Measurements from ENCODE around the gene KLF4.

Gene KLF4

DNA sequence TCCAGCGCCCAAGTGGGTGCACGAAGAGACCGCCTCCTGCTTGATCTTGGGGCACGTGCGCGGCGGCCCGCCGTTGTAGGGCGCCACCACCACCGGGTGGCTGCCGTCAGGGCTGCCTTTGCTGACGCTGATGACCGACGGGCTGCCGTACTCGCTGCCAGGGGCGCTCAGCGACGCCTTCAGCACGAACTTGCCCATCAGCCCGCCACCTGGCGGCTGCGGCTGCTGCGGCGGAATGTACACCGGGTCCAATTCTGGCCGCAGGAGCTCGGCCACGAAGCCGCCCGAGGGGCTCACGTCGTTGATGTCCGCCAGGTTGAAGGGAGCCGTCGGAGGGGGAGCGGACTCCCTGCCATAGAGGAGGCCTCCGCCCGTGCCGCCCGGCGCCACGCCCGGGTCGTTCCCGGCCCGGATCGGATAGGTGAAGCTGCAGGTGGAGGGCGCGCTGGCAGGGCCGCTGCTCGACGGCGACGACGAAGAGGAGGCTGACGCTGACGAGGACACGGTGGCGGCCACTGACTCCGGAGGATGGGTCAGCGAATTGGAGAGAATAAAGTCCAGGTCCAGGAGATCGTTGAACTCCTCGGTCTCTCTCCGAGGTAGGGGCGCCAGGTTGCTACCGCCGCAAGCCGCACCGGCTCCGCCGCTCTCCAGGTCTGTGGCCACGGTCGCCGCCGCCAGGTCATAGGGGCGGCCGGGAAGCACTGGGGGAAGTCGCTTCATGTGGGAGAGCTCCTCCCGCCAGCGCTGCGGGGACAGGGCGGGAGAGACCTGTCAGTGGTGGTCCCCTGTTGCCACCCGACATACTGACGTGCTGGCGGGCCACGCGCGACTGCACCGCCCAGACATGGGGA is 1.8 kb downstream of the KLF4 start:
- no peak for DNase-seq (ENCODE audit: low spot score)

DNA sequence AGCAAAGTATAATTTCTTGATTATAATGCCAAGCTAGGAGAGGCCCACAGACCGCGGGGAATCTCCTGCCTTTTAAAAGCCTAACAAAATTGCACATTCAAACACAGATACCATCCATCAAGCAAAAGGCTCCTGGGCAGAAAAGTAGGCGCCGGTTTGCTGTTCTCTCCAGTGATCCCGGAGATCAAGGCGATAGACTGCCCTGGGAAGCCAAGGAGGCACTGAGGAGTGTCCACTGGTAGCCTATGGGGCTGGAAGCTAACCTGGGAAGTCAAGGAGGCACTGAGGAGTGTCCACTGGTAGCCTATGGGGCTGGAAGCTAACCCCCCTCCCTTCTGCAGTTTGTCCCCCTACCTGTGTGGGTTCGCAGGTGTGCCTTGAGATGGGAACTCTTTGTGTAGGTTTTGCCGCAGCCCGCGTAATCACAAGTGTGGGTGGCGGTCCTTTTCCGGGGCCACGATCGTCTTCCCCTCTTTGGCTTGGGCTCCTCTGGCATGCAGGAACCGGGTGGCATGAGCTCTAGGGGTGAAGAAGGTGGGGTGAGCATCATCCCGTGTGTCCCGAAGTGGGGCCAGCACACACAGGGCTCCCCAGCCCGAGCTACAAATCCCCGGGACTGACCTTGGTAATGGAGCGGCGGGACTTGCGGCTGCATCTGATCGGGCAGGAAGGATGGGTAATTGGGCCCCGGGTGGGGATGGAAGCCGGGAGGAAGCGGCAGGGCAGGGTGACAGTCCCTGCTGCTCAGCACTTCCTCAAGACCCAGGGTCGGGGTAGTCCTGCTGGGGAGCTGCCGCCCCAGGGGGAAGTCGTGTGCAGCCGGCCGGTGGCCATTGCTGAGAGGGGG is 2.7 kb downstream of the KLF4 start:
- DNase-seq (ENCODE audit: low spot score): no peak

DNA sequence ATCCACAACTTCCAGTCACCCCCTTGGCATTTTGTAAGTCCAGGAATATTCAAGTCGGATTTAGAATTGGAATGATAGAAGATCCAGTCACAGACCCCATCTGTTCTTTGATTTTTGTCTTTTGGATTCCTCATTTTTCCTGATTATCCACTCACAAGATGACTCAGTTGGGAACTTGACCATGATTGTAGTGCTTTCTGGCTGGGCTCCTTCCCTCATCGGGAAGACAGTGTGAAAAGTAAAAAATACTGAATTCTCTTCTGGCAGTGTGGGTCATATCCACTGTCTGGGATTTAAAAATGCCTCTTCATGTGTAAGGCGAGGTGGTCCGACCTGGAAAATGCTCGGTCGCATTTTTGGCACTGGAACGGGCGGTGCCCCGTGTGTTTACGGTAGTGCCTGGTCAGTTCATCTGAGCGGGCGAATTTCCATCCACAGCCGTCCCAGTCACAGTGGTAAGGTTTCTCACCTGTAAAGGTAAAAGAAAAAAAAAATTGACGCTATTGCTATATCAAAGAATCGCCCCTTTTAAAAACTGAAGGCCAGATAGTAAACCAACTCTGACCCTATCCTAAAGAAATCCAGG is 4.0 kb downstream of the KLF4 start:
- DNase-seq (ENCODE audit: low spot score): no peak

DNA sequence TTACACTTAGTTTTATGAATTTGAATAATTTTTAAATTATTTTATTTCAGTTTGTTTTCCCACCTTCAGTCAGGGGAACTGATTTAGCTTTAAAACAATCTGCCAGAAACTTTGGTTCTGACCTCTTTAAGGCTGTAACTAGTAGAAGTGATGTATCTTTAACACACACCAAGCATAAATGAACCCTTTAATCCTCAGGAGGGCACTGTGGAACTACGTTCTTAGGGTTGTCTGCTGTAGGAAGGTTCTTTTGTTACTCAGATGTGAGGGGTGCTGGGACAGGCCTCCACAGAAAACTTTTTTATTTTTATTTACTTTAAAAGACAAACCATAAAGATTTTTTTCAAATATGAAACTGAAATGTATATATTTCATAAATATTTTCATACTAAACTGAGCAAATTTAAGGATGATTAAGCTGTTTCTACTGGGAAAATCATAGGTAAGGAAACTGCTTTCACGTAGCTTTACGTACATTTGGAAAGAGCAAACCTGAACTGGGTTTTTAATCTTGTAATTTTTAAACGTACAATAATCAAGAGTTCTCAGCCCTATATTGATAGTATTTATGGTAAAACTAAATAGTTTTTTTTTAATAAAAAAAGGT is 5.3 kb downstream of the KLF4 start:
- peak; percentile 63 for DNase-seq (ENCODE audit: low spot score)

DNA sequence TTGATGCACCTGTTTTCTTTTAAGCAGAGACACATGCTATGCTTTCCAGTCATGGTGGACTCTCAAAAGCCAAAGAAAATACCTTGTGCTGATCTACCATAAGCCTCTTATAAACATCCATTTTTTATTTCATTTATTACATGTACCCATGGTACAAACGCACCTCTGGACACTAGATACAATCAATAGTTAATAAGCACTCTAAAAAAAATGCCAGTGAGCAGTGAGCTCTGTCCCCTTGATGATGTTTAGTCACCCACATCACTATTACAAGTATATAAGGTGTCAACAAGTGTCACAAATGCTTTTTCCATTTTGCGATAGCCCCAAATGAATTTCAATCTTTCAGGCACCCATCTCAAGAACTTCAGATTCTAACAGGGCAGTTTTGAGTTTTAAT is 5.9 kb downstream of the KLF4 start:
- no peak for DNase-seq (ENCODE audit: low spot score)

DNA sequence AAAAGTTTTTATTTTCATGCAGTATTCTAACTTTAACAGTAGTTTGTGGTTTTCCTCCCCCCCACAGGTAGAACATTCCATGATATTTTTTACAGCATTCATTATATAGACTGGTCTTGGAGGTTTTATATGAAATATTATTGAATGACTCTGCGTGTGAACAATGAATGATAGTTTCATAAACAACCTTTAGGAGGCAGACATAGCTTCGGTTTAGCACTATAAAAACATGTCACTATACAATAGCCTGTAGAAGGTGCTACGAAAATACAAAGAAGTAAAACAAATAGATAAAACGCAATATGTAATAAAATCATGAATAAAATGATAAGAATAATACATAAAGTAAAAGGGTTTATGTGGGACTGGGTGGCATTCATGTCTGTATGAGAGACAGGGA is 8.5 kb downstream of the KLF4 start:
- no peak for DNase-seq (ENCODE audit: low spot score)

DNA sequence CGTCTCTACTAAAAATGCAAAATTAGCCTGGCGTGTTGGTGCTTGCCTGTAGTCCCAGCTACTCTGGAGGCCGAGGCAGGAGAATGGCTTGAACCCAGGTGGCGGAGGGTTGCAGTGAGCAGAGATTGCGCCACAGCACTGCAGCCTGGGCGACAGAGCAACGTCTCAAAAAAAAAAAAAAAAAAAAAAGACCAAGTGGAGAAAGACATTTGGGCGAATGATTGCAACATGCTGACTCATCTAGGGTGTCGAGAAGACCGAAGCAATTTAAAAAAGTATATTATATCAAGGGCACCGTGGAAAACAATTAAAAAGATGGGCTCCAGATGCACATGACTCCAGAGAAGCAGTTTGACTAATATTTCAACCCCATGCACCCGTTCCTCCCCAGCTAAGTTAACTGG is 9.2 kb downstream of the KLF4 start:
- DNase-seq (ENCODE audit: low spot score): no peak

DNA sequence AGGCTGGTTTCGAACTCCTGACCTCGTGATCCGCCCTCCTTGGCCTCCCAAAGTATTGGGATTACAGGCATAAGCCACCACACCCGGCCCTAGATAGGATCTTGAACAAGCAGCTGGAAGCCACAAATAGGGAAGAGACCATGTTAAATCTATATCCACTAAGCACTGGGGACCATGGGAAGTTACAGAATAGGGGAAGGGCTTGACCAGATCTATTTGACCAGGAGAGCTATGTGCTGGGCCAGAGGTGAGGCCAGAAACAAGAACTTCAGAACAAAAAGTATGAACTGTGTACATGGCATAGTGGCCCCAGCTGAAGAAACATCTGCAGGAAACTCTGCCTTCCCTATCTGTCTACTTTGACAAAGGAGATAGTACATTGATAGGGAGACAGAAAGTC is 10.8 kb downstream of the KLF4 start:
- no peak for DNase-seq (ENCODE audit: low spot score)

GRCh38 chr9:107474124-107474523 is 15.4 kb downstream of the KLF4 start:
- no peak for DNase-seq (ENCODE audit: low spot score)

DNA sequence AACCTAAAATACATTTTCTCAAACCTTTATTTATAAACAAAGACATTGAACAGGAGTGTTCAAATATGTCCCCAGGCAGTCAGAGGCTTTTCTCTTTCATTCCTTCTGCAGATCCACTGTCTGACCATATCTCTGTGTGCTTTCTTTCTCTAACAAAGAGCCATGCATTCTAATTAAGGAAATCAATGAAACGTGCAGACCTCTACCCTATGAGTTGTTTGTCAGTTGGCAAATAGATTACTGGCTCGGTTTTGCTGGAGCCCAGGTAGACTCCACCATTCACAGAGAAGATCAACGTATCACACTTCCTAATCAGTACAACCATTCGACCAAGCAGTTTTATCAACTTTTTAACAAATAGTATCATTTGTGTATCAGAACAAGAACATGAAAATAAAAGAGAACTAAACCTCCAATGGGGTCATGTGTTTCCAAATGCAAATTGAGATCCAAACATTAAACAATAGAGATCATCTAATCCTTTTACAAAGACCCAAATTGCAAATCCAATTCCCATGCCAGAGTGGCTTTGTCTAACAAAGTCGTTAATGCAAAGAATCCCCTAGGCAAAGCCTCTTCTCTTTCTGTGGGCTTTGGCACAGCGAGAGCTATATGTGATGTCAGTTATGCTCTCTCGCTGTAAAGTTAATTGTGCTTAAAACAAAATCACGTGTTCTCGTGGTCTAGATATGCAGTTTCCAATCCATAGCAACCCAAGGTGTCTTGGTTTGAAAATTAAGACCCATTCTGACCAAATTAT is 16.8 kb downstream of the KLF4 start:
- DNase-seq (ENCODE audit: low spot score): no peak

- DNase-seq (ENCODE audit: low spot score): no peak
These were observed 18.0 kb downstream of the KLF4 start for GRCh38 chr9:107471552-107471951.

DNA sequence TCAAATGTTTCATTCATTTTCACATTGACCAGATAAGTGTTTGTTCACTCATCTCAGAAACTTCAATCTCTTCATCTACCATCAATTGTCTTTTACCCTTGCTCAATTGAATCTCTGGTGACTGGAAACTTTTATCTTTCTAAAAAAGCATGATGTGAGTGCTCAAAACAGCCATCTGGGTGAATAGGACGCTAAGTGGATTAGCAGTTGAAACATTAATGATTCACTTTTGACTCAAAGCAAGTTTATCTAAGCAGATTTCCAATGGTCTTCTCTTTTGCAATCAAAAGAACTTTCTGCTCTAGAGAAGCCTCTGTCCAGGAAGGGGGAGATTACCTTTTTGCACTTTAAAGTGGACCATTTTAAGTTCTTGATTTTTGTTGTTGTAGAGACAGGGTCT is 22.2 kb downstream of the KLF4 start:
- no peak for DNase-seq (ENCODE audit: low spot score)

GRCh38 chr9:107466826-107467225 is 22.7 kb downstream of the KLF4 start:
- DNase-seq (ENCODE audit: low spot score): no peak

- peak; percentile 35 for DNase-seq (ENCODE audit: low spot score)
These were observed 23.8 kb downstream of the KLF4 start for GRCh38 chr9:107465467-107466451.

GRCh38 chr9:107464516-107464915 is 25.1 kb downstream of the KLF4 start:
- no peak for DNase-seq (ENCODE audit: low spot score)

DNA sequence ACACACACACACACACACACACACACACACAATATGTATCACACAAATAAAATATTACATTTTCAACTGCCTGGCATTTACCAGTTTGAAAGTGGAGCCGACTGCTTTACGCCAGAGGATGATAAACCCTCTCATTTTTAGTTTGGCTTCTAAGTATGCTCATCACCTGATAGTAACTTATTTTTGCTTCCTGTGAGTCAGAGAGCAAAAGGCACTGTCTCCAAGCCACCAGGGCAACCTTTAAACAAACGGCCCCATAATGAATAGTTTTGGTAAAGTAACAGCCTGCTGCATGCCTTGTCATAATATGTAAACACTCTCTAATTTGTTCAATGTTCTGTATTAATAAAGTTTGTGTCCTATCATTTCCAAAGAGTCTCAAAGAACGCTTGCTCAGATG is 26.9 kb downstream of the KLF4 start:
- DNase-seq (ENCODE audit: low spot score): no peak

DNA sequence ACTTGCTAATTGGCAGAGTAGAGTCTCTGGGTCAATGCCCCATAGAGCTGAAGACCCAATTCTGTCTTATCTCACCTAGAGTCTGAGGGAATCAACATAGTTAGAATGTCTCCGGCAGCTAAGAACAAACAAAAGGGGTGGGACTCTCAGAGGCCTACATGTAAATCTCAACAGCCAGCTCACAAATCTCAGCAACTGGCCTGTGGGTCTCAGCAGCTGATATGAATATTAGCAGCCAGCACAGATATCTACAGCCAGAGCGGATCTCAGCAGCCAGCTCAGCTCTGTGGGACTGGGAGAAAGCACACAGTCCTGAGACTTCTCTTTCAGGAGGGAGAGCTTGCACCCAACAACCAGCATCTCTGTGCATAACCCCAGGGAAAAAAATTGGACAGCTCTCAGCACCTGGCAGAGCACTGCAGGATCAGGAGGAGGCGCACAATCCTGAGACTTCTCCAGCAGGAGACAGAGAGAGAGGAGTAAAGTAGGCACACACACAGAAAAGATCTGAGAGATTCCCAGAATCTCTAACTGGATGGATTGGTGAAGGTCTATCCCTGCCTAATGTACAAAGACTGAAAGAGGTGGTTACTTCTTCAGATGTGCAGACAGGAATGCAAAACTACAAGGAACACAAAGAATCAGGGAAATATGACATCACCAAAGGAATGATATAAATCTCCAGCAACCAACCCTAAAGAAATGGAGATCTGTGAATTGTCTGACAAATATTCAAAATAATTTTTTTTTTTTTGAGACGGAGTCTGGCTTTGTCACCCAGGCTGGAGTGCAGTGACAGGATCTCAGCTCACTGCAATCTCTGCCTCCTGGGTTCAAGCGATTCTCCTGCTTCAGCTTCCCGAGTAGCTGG is 29.2 kb downstream of the KLF4 start:
- DNase-seq (ENCODE audit: low spot score): no peak

- no peak for DNase-seq (ENCODE audit: low spot score)
These were observed 34.0 kb downstream of the KLF4 start for GRCh38 chr9:107455425-107456135.

GRCh38 chr9:107453479-107453878 is 36.1 kb downstream of the KLF4 start:
- DNase-seq (ENCODE audit: low spot score): no peak
